HG03280 (cell line): ENCODE measurements around the gene LYSMD1.

ENCODE experiments used
- ATAC-seq: cut with Tn5 transposase; IDR thresholded peaks from one replicate; pipeline ENCODE4 v1.9.1; 2021; ENCODE audit warnings: mild to moderate bottlenecking, moderate library complexity; ENCODE audit not compliant: unreplicated experiment

The LYSMD1 gene

DNA sequence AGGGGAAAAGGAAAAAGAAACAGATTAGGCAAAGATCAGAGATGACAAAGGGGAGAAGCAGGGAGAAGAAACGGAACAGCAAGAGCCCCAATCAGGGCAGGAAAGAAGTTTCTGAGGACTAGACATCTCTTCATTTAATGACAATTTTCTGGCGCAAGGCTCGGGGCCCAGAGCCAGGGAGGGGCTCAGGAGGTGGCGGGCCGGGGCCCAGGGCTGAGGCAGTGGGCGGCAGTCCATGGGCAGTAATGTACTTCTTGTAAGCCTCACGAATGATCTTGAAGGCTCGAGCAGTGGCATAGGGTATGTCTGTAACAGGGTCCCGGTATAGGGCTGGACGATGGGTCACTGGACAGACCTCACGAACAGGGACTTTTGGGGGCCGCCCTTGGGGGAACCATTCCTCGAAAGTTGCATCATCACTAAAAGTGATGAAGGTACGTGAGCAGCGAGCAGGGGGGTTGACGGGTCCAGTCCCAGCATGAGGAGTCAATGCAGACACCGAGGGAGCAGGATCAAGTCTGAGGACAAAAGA, 10.9 kb upstream of the LYSMD1 start:
- no peak for ATAC-seq

DNA sequence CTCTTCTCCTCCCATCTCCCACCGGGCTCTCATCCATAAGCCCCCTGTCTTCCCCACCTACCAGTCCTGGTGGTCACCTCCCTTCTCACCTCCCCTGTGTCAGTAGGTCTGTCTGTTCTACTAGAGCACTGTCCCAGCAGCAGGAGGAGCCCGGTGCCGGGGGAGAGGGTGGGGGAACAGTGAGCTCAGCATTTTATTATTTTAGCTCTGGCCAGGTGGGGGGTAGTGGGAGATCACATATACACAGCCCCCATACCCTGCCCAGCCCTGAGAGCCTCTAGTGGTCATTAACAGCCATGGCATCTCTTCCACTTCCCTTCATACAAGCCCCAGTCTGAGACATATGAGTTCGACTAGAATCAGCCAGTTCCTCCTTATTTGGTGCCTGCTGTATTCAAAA, 10.2 kb upstream of the LYSMD1 start, which contains the start of gene TMOD4:
Gene TMOD4 (minus strand): TSS at position 119 of the 400 bp plus-strand sequence. CDS start 1,106 bp downstream, outside the sequence.
- ATAC-seq = no peak

- no peak for ATAC-seq
Measured at GRCh38 chr1:151175041-151175741, 9.5 kb upstream of the LYSMD1 start.

GRCh38 chr1:151171190-151171589, 5.5 kb upstream of the LYSMD1 start:
- ATAC-seq = no peak

- no peak for ATAC-seq
Measured at GRCh38 chr1:151167116-151167515, 1.4 kb upstream of the LYSMD1 start.

DNA sequence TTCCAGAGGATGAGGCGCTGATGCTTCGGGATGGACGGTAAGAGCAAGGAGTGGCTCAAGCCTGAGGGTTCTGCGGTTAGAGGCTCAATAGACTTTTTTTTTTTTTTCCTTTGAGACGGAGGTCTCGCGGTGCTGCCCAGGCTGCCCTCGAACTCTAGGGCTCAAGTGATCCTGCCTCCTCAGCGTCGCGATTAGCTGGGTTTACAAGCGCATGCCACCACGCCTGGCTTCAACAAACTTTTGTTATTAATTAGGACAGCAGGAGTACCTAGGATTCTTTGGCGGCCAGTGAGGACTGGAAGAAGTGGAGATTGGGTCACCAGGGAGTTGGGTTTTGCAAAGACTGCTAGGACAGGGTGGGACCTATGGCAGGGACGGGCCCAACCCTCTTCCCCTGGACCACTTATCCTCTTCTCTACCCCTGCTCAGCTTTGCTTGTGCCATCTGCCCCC, 829 bp upstream of the LYSMD1 start:
- no peak for ATAC-seq

DNA sequence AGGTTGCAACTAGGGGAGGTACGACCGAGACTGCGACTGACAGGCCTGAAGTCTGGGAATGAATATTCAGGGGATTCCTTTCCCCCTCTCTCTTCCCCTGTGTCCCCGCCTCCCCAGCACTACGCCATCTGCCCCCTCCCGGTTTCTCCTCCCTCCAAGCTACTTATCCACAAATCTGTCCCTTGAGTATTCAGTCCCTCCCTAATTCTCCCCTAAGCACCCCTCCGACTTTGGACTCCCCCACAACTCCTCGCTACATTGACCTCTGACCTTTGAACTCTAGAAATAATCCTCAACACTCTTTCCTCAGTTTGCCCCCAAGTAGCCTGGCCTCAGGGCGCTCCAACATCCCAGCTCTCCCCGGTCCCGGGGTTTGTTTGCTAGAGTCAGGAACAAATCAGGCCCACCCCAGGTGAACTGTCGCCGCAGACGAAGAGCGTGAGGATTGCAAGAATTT, 393 bp downstream of the LYSMD1 start:
- ATAC-seq = peak; percentile 10

GRCh38 chr1:151164732-151165280, 896 bp downstream of the LYSMD1 start:
- no peak for ATAC-seq

GRCh38 chr1:151159373-151159772, 6.3 kb downstream of the LYSMD1 start:
- no peak for ATAC-seq

- ATAC-seq = no peak
Measured at GRCh38 chr1:151158751-151159251, 6.9 kb downstream of the LYSMD1 start.

DNA sequence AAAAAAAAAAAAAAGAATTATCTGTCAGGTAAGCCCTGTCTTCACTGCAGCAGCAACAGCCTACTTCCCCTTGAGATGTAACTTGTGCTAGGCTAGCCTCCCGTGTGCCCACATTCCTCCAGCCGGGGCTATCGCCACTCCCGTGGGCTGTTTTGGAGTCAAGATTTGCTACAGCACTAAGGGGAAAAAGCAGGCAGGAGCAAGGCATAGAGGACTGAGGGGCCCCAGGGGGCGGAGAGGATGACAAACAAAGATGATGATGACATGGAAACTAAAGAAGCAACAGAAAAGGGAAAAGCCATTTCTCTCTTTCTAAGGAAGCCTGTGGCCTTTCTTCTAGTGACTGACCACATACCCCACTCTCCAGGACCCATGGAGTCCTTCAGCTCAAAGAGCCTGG, 7.4 kb downstream of the LYSMD1 start:
- no peak for ATAC-seq

- ATAC-seq = no peak
Measured at GRCh38 chr1:151157067-151157531, 8.6 kb downstream of the LYSMD1 start.

DNA sequence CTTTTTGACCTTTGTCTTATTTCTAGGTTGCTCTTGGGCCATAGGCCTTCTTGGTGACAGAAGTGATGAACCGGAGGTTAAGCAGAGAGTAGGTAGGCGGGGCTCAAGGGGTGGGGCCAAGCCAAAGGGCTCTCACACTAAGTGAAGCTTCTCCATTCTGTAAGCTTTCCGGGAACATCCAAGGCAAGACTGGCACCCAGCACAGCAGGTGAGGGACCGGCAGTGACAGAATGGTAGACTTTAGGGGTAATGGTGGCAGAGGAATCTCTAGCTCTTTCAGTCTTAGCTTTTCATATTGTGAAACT, 9.2 kb downstream of the LYSMD1 start, which contains the start of gene TNFAIP8L2:
Gene TNFAIP8L2 (plus strand): TSS at position 135 of the 305 bp plus-strand sequence. CDS start 2,049 bp downstream, outside the sequence.
- peak; percentile 71 for ATAC-seq

DNA sequence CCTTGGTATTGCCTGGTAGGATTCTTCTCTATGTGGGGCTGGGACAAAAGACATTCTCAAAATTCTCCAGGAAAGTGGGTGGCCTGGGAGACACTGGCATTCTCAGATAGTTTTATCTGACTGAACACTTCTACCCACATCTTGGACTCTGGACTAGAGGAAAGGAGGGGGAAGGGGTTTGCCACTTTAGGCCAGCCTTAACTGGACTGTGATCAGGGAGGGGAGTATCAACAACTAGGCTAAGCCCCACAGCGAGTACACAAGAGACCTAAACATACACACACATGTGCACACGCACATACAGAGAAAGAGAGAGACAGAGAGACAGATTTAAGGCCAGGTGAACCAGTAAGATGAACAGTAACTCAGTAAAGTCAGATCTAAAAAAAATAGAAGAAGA, 18.0 kb downstream of the LYSMD1 start:
- ATAC-seq = no peak

DNA sequence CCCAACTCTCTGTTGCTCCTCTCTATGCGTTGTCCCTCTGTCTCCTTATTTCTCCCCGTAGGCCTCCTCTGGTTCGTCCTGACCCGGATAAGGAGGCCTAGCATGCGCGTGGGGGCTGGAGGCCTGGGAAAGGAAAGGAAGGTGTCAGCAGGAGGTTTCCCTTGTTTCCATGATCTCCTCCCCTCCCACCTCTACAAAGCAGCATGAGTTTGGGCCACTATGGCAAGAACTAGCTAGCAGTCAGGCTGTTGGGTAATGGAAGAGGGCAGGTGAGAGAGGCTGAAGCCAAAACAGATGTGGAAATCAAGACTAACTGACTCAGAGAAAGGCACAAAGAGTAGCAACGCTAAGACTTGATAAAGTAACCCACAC, 18.6 kb downstream of the LYSMD1 start:
- ATAC-seq = no peak

DNA sequence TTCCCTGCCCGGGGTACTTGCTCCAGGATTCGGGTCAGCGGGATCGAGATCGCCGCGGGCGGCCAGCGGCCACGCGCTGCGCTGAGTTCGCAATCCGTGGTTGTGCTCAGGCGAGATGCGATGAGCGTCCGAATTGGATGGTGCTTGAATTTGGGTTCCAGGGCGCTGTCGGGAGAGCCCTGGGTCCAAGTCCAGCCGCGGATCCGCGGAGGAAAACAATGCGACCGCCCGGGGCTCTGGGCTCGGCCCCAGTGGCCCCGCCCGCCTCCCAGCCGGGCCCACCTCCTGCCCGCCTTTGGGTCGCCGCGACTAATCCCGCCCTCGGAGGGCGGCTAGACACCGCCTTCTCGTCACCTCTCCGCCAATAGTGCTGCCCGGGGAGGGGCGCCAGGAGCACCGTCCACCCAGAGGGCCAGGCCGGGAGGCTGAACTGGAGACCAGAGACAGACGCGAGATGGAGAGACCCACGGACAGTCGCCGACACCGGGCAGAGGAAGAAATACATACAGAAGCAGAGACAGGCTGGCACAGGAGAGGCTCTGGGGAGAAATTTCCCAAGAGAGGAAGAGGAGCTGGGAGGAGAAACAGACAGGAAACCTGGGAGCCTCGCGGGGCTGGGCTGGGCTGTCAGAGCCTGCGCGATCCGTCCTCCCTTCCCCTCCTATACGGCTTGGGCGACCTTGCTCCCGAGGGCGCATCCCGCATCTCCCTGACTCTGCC, 19.1 kb downstream of the LYSMD1 start, which contains the start of gene SEMA6C:
Gene SEMA6C (minus strand): TSS at position 220 of the 720 bp plus-strand sequence. CDS start 4,010 bp downstream, outside the sequence.
- ATAC-seq = peak; percentile 95

- no peak for ATAC-seq
Measured at GRCh38 chr1:151146072-151146411, 19.7 kb downstream of the LYSMD1 start.

DNA sequence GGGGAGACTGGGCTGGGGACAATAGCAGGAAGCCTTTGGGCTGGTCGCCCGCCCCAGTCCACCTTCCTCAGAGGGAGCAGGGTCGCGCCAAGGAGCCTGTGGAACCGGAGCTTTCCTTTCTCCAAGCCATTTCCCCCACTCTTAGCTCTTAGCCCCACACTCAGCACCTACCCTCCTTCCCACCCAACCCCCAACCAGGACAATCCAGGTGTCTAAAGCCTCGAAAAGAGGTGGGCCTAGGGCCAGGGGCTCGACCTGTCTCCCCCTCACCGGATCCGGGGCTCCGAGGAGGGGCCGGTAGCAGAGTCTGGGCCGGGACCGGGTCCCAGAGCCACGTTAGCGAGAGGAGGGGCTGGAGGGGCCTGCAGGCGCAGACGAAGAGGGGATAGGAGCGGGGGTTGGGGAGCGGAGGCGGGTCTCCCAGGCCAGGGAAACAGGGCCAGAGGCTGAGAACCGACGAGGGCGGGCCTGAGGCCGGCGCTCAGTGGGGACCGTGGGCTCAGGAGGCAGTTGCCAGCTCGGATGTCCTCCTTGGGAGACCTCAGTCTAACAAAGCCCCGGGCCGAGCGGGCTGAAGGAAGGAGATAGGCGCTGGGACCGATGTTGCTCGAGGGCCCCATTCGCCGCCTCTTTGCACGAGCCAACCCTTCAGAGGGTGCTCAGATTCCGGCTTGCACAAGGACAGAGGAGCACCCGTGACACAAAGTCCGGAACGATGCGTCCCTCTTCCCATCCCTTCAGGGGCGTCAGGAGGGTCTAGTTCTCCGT, 20.2 kb downstream of the LYSMD1 start:
- ATAC-seq = no peak

- no peak for ATAC-seq
Measured at GRCh38 chr1:151144474-151145303, 21.0 kb downstream of the LYSMD1 start.

GRCh38 chr1:151143986-151144385, 21.7 kb downstream of the LYSMD1 start:
- no peak for ATAC-seq
